CD4-positive, alpha-beta T cell treated with Interleukin-17A for 1 hour (primary cell): Measurements from ENCODE around the gene DTD2.
"Not testable (repeated sequence)": the region's sequence is repeated elsewhere in the genome, so short reads cannot be mapped to it uniquely, and the experiment has no call there.

Source experiments
- DNase-seq: peaks from one replicate; pipeline ENCODE4 v3.0.0-alpha.2; 2020

The DTD2 gene

DNA sequence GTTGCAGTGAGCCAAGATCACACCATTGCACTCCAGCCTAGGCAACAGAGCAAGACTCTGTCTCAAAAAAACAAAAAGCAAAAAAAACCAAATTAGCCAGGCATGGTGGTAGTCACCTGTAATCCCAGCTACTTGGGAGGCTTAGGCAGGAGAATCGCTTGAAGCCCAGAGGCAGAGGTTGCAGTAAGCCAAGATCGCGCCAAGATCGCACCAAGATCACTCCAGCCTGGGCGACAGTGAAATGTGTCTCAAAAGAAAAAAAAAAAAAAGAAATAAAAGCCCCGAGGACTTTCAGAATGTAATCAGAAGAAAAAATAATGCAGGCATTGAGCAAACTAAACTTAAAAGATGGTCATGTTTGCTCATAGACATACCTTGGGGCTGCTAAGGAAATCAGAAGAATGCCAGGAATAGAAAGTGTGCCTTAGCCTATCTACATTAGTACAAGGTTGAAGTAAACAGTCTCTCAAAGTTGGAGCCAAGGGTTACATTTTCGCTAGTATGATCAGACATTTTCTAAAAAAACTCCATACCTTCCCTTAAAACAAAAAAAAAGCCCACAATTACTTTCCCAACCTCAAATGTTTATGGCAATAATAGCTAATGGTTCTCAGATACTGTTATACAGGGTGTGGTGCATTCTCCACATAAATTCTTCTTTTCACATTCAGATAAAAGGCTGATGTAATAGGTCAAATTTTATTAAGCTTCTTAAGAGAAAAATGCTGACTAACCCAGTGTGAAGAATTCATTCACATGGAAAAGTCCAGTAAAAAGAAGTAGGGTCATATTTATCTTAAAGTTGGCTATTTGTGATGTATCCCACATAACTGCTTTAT, 15.8 kb downstream of the DTD2 start:
- no peak for DNase-seq

DNA sequence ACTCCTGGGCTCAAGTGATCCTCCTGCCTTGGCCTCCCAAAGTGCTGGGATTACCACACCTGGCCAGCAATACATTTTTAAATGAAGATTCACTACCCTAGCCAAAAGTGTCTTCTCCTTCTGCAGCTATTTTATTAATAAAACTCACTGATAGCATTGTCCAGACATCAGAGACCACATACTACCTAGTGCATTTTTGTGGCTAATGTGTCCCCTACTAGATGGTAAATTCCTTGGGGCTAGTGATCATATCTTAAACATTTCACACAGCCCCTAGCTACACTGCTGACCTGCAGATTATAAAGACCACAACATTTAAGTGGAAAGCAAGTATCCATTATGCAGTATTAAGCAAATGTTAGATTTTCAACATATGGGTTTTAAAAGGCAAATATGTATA, 17.0 kb downstream of the DTD2 start:
- DNase-seq = no peak

DNA sequence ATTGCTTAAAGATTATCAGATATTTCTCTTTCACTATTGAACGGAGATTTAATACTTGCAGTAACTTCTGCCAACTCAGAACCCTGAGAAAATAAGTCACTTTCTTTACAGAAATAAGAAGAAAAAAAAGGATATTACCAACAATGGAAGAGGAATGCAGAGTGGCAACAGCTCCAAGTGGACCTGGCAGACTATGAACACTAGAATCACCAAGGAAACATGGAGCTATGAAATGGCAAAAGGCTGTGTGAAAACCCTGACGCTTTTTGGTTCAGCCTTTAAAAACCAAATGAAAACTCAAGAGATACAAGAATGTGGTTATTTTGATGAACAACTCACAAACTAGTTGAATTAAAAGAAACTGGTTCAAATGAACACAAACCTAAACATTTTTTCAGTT, 17.7 kb downstream of the DTD2 start:
- no peak for DNase-seq

DNA sequence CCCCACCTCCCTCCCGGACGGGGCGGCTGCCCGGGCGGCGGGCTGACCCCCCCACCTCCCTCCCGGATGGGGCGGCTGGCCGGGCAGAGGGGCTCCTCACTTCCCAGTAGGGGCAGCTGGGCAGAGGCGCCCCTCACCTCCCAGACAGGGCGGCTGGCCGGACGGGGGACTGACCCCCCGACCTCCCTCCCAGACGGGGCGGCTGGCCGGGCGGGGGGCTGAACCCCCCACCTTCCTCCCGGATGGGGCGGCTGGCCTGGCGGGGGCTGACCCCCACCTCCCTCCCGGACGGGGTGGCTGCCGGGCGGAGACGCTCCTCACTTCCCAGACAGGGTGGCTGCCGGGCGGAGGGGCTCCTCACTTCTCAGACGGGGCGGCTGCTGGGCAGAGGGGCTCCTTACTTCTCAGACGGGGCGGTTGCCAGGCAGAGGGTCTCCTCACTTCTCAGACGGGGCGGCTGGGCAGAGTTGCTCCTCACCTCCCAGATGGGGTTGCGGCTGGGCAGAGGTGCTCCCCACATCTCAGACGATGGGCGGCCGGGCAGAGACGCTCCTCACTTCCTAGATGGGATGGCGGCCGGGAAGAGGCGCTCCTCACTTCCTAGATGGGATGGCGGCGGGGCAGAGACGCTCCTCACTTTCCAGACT, 20.1 kb downstream of the DTD2 start:
- not testable (repeated sequence) for DNase-seq

DNA sequence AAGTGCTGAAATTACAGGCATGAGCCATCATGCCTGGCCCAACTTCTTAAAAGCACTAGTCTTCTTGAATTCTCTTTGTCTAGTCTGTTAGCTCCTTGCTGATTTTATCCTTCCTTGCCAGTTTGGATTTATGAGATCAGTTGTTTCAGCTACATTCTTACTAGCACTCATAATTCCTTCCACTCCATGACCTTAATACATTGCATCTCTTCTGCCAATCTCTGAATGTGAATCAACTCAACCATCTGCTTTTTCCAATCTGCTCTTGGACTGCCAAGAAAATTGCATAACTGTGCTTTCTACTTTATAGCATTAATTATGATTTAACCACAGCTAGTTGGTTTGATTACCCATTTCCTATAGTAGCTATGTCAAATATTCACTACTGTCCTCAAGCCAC, 22.0 kb downstream of the DTD2 start:
- DNase-seq = no peak

DNA sequence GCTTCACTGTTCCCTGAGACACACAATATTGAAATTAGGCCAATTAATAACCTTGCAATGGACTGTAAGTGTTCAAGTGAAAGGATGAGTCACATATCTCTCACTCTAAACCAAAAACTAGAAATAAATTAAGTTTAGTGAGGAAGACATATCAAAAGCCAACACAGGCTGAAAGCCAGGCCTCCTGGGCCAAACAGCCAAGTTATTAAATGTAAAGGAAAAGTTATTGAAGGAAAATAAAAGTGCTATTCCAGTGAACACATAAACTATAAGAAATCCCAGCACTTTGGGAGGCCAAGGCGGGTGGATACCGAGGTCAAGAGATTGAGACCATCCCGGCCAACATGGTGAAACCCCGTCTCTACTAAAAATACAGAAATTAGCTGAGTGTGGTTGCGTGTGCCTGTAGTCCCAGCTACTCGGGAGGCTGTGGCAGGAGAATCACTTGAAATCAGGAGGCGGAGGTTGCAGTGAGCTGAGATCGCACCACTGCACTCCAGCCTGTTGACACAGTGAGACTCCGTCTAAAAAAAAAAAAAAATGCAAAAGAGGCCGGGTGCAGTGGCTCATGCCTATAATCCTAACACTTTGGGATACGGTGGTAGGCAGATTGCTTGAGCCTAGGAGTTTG, 26.6 kb downstream of the DTD2 start:
- no peak for DNase-seq

DNA sequence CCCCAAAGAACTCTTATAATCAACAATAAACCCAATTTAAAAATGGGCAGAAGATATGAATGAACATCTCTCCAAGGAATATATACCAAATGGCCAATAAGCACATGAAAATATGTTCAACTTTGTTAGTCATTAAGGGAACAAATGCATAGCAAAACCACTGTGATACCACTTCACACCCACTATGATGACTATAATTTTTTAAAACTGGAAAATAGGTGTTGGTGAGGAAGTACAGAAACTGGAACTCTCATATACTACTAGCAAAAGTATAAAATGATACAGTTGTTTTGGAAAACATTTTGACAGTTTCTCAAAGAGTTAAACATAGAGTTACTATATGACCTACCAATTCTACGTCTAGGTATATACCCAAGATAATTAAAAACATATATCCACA, 27.5 kb downstream of the DTD2 start:
- DNase-seq = no peak

DNA sequence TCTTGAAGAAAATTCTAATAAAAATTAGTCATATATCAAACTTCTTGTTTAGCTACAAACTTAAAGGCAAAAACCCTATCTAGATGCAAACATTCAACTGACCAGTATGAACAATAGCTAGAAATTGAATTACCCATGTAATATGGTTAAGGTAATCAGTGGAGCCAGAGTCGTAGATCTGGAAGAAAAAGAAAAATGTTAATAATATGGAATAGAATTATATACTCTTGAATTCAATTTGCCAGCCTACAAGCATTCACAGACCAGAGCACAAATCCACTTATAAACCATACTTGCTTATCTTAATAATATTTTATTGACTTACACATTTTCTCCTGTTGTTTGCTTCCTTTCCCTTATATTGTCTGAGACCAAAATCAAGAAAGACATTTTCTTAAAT, 29.3 kb downstream of the DTD2 start:
- DNase-seq = no peak

DNA sequence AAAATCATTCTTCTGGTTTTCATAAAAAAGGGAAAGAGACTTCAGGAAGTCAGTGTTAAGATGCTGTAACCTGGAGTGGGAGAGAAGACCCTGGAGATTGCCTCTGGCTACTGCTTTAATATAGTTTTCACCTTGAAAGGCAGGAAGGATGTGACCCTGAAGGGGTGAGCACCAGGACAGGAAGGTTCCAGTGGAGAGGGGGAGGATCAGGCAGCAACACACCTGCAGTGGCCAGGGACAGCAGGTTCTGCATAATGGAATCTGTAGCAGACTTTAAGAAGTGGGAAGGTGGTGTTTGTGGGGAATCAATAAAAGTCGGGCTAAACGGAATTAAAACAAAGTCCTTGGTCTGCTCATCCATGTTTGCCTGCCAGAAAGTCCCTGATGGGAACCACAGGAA, 30.6 kb downstream of the DTD2 start:
- DNase-seq = no peak

DNA sequence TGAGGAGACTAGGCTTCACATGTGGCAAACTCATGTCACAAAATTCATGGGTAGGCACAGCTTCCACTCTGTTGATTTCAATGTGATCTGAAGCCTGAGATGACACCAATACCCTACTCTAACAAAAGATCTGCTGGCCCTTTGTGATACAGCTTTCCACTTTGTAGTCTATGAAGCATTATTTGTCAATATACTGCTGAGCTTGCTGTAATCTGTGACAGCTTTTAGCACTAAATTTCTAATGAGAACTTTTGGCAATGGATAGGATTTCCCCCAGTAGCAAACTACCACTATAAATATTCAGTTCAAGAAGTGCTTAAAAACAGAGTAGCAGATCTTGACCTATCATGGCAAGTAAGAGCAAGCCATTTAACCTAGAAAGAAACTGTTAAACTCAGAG, 31.4 kb downstream of the DTD2 start:
- no peak for DNase-seq

DNA sequence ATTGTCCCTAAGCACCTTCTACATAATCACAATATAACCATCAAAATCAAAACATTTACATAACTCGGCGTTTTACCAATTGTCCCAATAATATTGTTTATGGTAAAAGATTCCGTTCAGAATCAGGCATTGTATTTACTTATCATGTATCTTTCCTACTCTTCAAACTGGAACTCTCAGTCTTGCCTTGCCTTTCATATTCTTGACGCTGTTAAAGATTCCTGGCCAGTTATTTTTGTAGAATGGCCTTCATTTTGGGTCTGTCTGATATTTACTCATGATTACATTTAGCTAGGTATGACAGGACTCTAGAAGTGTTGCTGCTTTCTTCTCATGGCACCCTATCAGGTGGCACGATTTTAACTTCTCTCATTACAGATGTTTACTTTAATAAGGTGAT, 36.1 kb downstream of the DTD2 start:
- no peak for DNase-seq

DNA sequence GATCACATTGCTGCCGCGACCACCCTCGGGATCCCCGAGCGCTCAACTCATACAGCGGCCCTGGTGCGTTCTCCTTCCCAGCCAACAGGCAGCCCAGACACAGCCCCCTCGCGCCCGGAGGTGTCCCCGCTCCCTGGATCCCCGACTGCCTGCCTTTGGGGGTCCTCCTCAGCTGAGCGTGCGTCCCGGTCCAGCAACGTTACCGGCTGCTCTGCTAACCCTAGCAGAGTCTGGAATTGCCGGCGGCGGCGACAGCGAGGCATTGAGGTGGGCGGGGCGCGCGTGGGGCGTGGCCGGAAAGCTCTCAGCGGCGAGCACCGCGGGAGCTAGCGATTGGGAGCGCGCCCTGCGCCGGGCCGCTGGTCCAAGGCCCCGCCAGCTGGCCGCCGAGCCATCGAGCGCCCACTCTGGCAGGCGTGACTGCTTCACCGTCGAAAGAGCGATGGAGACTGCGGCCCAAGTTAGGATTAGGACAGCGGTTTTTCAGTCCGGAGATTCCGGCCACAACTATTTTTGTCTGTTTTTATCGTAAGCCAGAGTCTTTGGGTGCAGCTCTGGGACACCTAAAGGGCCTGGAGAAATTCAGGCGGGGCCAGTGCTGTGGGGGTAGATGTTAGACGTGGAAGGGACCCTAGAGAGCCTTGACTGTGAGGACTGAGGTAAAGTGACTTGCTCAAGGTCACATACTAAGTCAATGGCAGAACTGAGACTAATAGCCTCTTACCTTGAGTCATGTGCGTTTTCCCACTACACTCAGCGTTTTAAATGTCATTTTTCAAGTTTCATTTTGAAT, 36.8 kb downstream of the DTD2 start, which contains the start of gene HEATR5A:
Gene HEATR5A (minus strand): TSS at position 232 of the 793 bp plus-strand sequence. CDS start 17,575 bp downstream, outside the sequence.
- DNase-seq = peak; percentile 93

DNA sequence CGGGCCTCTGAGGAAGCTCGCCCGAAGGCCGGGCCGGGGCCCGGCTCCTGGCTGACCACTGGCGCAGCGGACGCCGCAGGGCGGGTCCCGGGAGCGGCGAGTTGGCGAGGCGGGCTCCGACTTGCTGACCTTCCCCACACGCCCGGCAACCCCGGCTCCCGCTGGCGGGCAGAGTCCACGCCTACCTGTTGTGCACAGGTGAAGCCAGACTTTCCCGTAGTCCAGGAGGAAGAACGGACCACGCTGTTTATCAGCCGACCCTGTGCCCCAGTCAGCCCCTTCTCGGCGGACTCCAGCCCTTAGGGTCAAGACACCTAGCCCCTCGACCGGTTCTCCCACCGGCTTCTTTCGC, 37.4 kb downstream of the DTD2 start:
- DNase-seq = no peak

DNA sequence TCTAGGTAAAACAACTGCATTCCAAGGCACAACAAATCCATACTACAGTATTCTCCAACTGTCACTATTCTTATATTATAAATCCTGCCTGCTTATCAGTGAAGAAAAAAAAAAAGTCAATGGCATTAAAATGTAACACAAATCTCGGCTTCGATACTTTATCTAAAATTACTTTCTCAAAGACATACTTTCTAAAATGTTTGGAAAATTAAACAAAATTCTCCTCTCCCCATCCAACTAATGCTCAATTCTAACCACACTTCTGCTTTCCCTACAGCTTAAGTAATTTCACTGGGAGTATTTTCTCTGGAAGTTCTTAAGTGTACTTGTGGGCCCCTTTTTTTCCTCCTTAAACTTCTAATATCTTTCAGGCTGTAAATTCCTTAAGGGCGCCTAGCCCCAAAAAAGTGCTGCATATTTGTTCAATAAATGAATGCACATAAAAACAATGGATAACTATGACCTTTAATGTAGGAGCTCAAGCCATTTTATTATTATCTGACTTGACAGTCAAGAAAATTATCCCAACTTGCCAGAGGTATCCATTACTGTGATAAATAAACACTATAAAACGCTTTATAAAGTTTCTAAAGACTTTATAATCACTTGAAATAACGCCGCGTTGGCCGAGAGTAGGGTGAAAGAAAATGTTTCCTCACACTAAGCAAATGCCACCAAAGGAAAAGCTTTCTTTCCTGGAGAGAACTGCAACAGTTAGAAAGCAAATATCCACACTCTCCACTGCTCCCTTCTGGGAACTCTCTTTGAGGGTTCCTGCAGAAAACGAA, 37.9 kb downstream of the DTD2 start:
- DNase-seq = no peak

DNA sequence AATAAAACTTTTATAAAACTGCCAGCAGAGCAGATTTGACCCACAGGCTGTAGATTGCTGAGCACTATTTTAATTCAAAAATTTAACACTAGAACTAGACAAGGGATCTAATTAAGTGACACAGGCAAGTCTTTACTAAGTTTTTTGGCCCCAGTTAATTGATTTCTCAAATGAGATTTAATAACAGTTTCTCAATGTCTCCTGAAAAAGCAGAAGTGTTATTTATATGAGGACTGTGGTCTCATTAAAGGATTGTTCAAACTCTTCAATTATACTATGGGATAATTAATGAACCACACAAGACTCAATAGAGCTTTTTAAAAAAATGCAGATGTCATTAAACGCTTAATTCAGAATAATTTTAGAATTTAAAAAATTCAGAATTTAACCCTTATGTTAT, 38.9 kb downstream of the DTD2 start:
- DNase-seq = no peak

DNA sequence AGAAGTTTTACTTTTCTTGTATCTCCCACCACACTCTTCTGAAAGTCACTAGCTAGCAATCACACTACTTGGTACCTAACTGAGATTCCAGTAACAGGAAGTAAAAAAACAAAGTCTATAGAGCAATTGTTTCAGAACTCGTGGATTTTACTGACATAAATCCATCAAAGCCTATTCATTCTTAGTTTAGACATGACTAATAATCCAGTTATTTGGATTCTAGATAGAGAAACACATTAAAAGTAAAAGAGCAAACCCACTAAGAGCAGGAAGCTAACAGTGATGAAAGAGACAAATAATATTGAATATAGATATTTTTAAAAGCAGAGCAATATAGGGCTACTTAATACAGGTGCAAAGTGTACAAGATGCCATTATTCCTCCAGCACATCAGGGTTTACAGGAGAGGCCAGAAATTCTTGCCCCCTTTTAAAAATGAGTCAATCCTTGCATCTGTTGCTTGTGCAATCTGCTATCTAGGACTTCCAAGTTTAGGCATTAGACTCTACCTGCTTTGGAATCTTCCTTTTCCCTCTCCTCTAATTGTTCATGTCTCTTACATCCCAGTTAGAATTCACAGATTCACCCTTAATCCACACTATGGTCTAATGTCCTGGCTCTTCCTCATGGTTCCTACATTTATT, 43.0 kb downstream of the DTD2 start:
- no peak for DNase-seq

DNA sequence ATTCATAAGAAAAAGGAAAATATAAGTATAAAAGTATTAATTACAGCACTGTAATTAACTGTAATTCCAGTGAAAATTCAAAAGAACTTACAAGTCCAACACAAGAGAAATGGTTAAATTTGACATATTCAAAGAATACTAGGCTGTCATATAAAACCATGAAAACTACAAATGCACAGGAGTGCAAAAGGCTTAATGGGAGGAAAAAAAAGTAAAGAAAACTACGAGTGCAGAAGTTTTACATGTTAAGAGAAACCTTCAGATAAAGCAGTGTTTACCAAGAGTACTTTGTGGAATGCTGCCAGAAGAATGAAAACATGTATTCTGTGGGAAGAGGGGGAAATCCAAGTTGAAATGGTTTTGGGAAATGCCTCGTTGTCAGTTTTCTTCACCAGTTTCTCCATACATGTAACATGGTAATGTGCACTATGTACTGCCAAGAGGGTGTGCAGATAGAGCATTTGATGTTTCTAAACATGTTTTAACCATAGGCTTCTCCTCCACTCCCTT, 46.0 kb downstream of the DTD2 start:
- DNase-seq = no peak

DNA sequence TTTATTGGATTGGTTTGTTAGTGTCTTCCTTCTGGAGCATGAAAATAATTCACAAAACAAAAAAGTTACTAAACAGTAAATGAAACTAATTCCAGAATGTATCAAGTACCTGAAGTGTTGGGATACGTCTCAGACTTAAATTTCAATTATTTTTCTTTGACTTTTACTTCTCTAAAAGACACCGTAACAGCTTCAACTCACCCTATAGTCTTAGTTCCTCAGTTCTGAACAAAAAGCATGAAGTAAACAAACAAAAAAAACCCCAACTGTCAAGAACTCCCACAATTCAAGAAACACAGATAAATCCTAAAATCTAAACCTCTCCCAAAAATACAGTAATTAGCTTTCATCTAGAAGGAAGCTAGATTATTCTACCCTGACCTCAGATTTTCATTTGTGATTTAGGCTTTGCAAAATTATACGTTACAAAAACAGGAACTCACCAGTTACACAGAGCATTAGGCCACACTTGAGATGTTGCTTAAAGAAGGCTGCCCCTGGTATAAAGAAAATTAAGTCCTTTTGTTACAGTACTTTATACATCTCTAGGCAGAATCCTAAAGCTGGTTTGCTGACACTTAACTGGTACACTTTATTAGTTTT, 47.2 kb downstream of the DTD2 start:
- no peak for DNase-seq

DNA sequence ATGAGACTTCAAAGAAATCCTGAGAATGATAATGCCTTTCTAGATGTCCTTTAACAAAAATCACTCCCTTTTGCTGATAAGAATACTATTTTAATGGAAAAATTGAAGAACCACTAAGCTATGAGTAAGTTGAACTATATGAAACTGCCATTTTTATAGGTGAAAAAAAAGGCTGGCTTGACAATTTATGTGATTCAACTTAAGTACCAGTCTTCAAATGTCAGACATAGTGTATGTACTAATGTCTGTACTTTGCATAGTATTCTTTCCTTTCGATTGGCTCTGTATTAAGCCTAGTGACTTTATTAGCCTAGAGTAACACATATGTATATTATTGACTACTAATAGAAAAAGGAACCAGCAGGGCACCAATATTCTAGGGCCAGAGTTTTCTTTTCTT, 48.9 kb downstream of the DTD2 start:
- no peak for DNase-seq

DNA sequence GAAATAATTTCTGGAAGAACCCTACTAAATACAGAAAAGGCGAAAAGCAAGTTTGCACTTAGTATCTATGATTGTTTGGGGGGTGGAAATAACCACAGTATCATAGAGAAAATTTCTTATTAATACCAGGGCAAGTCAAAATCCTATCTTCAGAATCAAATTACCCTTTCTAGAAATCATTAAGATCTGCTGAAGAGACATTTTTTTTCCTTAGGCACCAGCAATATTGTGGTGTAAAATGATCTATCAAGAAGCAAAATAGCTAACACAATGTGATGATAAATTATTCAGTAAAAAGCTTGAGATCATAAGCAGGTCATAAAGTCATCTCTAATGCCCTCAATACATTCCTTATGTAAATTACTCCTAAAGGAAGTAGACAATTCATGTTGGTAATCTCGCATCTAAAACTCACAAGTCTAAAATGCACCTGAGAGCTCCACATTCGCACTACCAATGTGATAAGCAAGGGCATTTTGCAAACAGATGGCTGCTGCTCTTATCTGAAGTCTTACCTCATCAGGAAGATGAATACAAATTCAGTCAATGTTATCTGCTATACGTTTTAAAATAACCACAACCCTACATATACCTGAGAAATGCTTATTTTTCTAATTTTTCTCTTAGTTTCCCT, 51.6 kb downstream of the DTD2 start:
- DNase-seq = no peak

DNA sequence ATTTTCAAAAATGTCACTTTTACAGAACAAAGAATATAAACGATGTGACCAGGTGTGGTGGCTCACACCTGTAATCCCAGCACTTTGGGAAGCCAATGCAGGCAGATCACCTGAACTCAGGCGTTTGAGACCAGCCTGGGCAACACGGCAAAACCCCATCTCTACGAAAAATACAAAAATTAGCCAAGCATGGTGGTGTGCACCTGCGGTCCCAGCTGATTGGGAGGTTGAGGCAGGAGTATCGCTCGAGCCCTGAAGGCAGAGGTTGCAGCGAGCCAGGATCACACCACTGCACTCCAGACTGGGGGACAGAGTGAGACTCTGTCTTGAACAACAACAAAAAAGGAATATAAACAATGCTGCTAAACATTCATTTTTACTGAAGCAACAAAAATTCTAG, 52.2 kb downstream of the DTD2 start:
- no peak for DNase-seq
